ENCODE data around the gene INHBB. TPM values are rescaled to one million over a fixed set of nuclear protein-coding genes. Genes with fewer than 3 reads are reported as not detected.
"Not testable (repeated sequence)": the region's sequence is repeated elsewhere in the genome, so short reads cannot be mapped to it uniquely, and the experiment has no call there.

The INHBB gene
- total RNA-seq, 1 donor from 2014 or later: 8.1 TPM

GRCh38 chr2:120384486-120385354 is 38.8 kb downstream of the INHBB start:
- TF ChIP-seq CTCF (IDR thresholded peaks at IDR 0.05): no peak
- intact Hi-C loops (cut with DNase I): no loop called here
- H3K4me3 ChIP-seq: no peak overlapping the region
- DNase-seq (ENCODE audit: low spot score in 2 of 2): no peak
- no peaks in the 10 kb centered on the region for H3K36me3 ChIP-seq
- no peaks in the 10 kb centered on the region for H3K4me1 ChIP-seq
- H3K27me3 ChIP-seq: no peaks in the 10 kb centered on the region
- H3K27ac ChIP-seq: no peak overlapping the region
- H3K9me3 ChIP-seq: no peaks in the 10 kb centered on the region

GRCh38 chr2:120385355-120386127 is 39.6 kb downstream of the INHBB start:
- no peak for TF ChIP-seq CTCF (IDR thresholded peaks at IDR 0.05)
- Histone ChIP-seq H3K27me3 (no peaks in the 10 kb centered on the region), H3K36me3 (no peaks in the 10 kb centered on the region), H3K9me3 (no peaks in the 10 kb centered on the region), H3K4me3 (no peak overlapping the region), H3K4me1 (no peaks in the 10 kb centered on the region), H3K27ac (no peak overlapping the region)
- intact Hi-C loops (cut with DNase I): no loop called here
- DNase-seq (ENCODE audit: low spot score in 2 of 2): no peak

- intact Hi-C loops (cut with DNase I): no loop called here
- peak in 1 of 2 donors; percentile 38 for DNase-seq (ENCODE audit: low spot score in 2 of 2)
- no peak overlapping the region for H3K27ac ChIP-seq
- H3K4me3 ChIP-seq: no peak overlapping the region
- H3K27me3 ChIP-seq: no peaks in the 10 kb centered on the region
- no peaks in the 10 kb centered on the region for H3K9me3 ChIP-seq
- H3K4me1 ChIP-seq: no peaks in the 10 kb centered on the region
- no peak for TF ChIP-seq CTCF (IDR thresholded peaks at IDR 0.05)
- H3K36me3 ChIP-seq: no peaks in the 10 kb centered on the region
Measured at GRCh38 chr2:120388222-120389035, 42.5 kb downstream of the INHBB start.

- H3K9me3 ChIP-seq: no peaks in the 10 kb centered on the region
- TF ChIP-seq CTCF (IDR thresholded peaks at IDR 0.05): no peak
- no peaks in the 10 kb centered on the region for H3K4me1 ChIP-seq
- no peak overlapping the region for H3K4me3 ChIP-seq
- peak in 1 of 2 donors; percentile 37 for DNase-seq (ENCODE audit: low spot score in 2 of 2)
- H3K27ac ChIP-seq: no peak overlapping the region
- no peaks in the 10 kb centered on the region for H3K27me3 ChIP-seq
- intact Hi-C loops (cut with DNase I): no loop called here
- H3K36me3 ChIP-seq: no peaks in the 10 kb centered on the region
Measured at GRCh38 chr2:120389036-120389391, 43.1 kb downstream of the INHBB start.

- H3K27ac ChIP-seq: no peak overlapping the region
- no peak for TF ChIP-seq CTCF (IDR thresholded peaks at IDR 0.05)
- intact Hi-C loops (cut with DNase I): no loop called here
- H3K4me1 ChIP-seq: no peaks in the 10 kb centered on the region
- no peaks in the 10 kb centered on the region for H3K36me3 ChIP-seq
- no peaks in the 10 kb centered on the region for H3K27me3 ChIP-seq
- no peaks in the 10 kb centered on the region for H3K9me3 ChIP-seq
- H3K4me3 ChIP-seq: no peak overlapping the region
- peak in 1 of 2 donors; percentile 27 for DNase-seq (ENCODE audit: low spot score in 2 of 2)
Measured at GRCh38 chr2:120390381-120391055, 44.6 kb downstream of the INHBB start.

- H3K27me3 ChIP-seq; H3K4me1 ChIP-seq; H3K36me3 ChIP-seq; H3K4me3 ChIP-seq; H3K9me3 ChIP-seq; H3K27ac ChIP-seq; intact Hi-C loops (cut with DNase I); DNase-seq (ENCODE audit: low spot score in 2 of 2): not testable (repeated sequence)
Measured at GRCh38 chr2:120391382-120391781, 45.4 kb downstream of the INHBB start.
